ENCODE measurements around the gene TEP1. TPM values are rescaled to one million over a fixed set of nuclear protein-coding genes. Genes with fewer than 3 reads are reported as not detected.

Gene TEP1
- total RNA-seq, 1 donor from 2014 or later, result 9.7 TPM

DNA sequence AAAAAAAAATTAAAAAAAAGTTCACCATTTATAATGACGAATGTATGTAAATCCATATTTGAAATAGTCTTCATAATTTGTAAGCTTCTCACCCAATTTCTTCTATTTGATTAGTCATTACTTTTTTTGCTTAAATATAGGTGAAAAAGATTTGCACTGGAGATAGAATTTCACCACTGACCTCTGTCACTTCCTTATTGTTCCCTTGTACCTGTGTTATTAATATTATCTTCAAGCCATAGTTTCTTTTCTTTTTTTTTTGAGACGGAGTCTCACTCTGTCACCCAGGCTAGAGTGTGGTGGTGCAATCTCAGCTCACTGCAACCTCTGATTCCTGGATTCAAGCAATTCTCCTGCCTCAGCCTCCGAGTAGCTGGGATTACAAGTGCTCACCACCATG is 15.8 kb downstream of the TEP1 start:
- Histone ChIP-seq H3K4me3 (no peak overlapping the region), H3K36me3 (peaks cover 99% of the 10 kb centered on the region), H3K27me3 (ENCODE audit: low read depth) (no peaks in the 10 kb centered on the region), H3K9me3 (replicated peaks) (no peaks in the 10 kb centered on the region), H3K4me1 (no peaks in the 10 kb centered on the region), H3K27ac (replicated peaks) (no peak overlapping the region)
- intact Hi-C loops (cut with micrococcal nuclease), result no loop called here
- no peak for DNase-seq
- TF ChIP-seq, protein P1, sequence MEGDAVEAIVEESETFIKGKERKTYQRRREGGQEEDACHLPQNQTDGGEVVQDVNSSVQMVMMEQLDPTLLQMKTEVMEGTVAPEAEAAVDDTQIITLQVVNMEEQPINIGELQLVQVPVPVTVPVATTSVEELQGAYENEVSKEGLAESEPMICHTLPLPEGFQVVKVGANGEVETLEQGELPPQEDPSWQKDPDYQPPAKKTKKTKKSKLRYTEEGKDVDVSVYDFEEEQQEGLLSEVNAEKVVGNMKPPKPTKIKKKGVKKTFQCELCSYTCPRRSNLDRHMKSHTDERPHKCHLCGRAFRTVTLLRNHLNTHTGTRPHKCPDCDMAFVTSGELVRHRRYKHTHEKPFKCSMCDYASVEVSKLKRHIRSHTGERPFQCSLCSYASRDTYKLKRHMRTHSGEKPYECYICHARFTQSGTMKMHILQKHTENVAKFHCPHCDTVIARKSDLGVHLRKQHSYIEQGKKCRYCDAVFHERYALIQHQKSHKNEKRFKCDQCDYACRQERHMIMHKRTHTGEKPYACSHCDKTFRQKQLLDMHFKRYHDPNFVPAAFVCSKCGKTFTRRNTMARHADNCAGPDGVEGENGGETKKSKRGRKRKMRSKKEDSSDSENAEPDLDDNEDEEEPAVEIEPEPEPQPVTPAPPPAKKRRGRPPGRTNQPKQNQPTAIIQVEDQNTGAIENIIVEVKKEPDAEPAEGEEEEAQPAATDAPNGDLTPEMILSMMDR (IDR thresholded peaks at IDR 0.05; ENCODE audit: borderline replicate concordance), result no peak

DNA sequence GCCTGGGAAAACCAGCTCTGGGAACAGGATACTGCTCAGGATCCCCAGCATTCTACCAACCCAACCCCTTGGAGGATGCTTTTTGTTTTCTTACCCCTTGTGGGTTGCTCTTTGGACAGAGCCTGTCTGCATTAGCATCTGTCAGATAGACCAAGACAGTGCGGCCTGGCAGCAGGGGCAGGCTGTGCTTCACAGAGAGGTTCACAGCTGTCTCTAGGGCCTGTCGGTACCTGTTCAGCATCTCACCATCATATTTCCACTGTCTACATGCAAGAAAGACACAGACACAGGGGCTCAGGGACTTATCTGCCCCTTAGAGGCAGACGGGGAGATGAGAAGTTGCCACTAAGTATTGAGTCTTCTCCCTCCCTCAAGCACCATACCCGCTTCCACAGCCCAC is 21.8 kb downstream of the TEP1 start:
- Histone ChIP-seq H3K4me3 (no peak overlapping the region), H3K9me3 (replicated peaks) (no peaks in the 10 kb centered on the region), H3K27ac (replicated peaks) (no peak overlapping the region), H3K36me3 (peaks cover 96% of the 10 kb centered on the region), H3K4me1 (no peaks in the 10 kb centered on the region), H3K27me3 (ENCODE audit: low read depth) (no peaks in the 10 kb centered on the region)
- TF ChIP-seq, protein P1 (IDR thresholded peaks at IDR 0.05; ENCODE audit: borderline replicate concordance), result no peak
- intact Hi-C loops (cut with micrococcal nuclease), result no loop called here
- DNase-seq, result no peak

DNA sequence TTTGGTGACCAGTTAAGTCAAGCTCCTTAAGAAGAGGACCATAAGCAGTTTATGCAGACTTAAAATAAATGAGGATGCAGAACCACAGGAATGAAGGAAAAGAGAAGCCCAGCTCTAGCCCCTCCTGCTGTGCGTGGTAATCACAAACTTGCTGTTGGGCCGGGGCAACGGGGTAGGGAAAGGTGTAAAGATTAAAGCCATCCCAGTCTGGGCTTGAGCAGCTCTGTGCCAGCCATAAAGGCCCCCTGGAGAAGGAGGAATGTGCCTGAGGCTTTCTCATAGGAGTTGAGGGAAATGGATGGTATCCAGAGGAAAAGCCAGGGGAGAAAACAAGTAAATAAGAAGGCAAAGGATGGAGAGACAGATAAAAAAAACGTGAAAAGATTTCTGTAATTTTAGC is 25.1 kb downstream of the TEP1 start:
- H3K27ac ChIP-seq (replicated peaks), result no peak overlapping the region
- intact Hi-C loops (cut with micrococcal nuclease), result no loop called here
- H3K36me3 ChIP-seq, result peaks cover 95% of the 10 kb centered on the region
- no peak overlapping the region for H3K4me3 ChIP-seq
- DNase-seq, result no peak
- H3K27me3 ChIP-seq (ENCODE audit: low read depth), result no peaks in the 10 kb centered on the region
- no peaks in the 10 kb centered on the region for H3K9me3 ChIP-seq (replicated peaks)
- TF ChIP-seq, protein P1 (IDR thresholded peaks at IDR 0.05; ENCODE audit: borderline replicate concordance), result no peak
- H3K4me1 ChIP-seq, result no peaks in the 10 kb centered on the region

DNA sequence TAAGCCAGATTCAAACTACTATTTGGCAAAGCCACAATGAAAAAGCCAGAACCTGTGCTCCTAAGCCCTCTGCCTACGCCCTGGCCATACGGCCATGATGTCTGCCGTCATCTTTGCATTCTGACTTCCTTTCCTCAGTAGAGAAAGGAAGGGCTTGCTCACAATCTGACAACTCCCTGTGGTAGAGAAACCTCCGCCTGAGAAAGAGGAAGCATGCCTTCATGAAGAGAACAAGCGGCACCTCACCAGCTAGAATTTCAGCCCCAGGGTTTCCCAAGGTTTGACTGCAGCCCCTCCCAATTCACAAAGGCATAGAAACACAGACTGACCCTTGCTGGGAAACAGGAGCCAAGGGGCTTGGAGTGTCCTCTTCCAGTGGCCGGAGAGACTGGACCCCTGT is 25.7 kb downstream of the TEP1 start:
- Histone ChIP-seq H3K36me3 (peaks cover 95% of the 10 kb centered on the region), H3K27me3 (ENCODE audit: low read depth) (no peaks in the 10 kb centered on the region), H3K4me1 (no peaks in the 10 kb centered on the region), H3K27ac (replicated peaks) (no peak overlapping the region), H3K4me3 (no peak overlapping the region), H3K9me3 (replicated peaks) (no peaks in the 10 kb centered on the region)
- no peak for DNase-seq
- intact Hi-C loops (cut with micrococcal nuclease), result no loop called here
- TF ChIP-seq, protein P1 (IDR thresholded peaks at IDR 0.05; ENCODE audit: borderline replicate concordance), result no peak

DNA sequence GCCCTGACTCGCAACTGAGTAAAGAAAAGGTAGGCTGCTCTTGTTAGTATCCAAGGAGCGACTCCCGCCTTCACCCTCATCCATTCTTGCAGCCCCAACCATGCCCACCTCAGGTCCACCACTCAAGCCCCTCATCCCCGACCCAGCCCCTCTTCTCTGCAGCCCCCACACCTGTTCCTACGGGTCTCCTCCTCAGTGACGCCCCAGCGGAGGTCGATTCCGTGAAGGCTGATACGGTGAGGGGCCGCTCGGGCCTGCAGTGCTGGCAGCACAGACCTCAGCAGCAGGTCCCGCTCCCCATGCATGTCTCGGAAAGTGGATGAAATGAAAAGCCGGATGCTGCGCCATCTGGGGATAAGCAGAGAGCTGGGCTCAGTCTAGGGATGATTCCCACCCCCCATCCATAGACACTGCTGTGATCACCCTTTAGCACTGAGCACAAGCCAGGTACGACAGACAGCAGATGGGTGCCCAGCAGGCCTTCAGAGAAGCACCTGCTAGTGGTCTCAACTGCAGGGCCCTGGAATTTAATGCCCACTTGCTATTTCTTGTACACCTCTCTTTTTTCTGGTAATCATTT is 26.9 kb downstream of the TEP1 start:
- Histone ChIP-seq H3K4me3 (no peak overlapping the region), H3K4me1 (no peaks in the 10 kb centered on the region), H3K36me3 (peaks cover 95% of the 10 kb centered on the region), H3K27me3 (ENCODE audit: low read depth) (no peaks in the 10 kb centered on the region), H3K27ac (replicated peaks) (no peak overlapping the region), H3K9me3 (replicated peaks) (no peaks in the 10 kb centered on the region)
- DNase-seq, result no peak
- TF ChIP-seq, protein P1 (IDR thresholded peaks at IDR 0.05; ENCODE audit: borderline replicate concordance), result no peak
- intact Hi-C loops (cut with micrococcal nuclease), result no loop called here
